ENCODE data around the gene TMEM273. TPM values are rescaled to one million over a fixed set of nuclear protein-coding genes. Genes with fewer than 3 reads are reported as not detected.

TMEM273 gene
- total RNA-seq, 1 donor from 2014 or later = not detected

DNA sequence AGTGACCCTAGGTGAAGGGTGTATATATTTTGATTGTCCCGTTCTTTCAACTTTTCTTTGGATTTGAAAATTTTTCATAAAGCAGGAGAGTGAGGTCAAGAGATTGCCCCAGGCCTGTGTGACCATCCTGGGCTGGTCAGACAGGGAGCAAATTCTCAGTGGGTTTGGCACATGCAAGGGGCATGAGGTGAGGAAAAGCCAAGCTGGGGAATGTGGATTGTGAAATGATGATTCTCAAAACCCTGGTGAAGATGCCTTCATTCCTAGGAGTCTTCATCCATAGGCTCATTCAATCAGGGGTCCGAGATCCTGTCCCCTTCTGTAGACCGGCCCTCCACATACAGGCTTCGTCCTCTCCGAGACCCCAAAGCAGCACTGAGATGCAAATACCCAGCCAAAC lies 27.4 kb downstream of the TMEM273 start:
- Mint-ChIP-seq H3K36me3 (ENCODE audit: insufficient read depth) (no peaks in the 10 kb centered on the region), H3K4me1 (ENCODE audit: low read depth) (no peaks in the 10 kb centered on the region), H3K27ac (no peak overlapping the region), H3K27me3 (peaks cover 60% of the 10 kb centered on the region), H3K4me3 (ENCODE audit: low read depth) (no peak overlapping the region), H3K9me3 (ENCODE audit: low read depth) (no peaks in the 10 kb centered on the region)
- no peak for DNase-seq (ENCODE audit: low spot score, unreplicated experiment)
- TF ChIP-seq, protein P1, sequence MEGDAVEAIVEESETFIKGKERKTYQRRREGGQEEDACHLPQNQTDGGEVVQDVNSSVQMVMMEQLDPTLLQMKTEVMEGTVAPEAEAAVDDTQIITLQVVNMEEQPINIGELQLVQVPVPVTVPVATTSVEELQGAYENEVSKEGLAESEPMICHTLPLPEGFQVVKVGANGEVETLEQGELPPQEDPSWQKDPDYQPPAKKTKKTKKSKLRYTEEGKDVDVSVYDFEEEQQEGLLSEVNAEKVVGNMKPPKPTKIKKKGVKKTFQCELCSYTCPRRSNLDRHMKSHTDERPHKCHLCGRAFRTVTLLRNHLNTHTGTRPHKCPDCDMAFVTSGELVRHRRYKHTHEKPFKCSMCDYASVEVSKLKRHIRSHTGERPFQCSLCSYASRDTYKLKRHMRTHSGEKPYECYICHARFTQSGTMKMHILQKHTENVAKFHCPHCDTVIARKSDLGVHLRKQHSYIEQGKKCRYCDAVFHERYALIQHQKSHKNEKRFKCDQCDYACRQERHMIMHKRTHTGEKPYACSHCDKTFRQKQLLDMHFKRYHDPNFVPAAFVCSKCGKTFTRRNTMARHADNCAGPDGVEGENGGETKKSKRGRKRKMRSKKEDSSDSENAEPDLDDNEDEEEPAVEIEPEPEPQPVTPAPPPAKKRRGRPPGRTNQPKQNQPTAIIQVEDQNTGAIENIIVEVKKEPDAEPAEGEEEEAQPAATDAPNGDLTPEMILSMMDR (IDR thresholded peaks at IDR 0.05; ENCODE audit: unreplicated experiment) = no peak

DNA sequence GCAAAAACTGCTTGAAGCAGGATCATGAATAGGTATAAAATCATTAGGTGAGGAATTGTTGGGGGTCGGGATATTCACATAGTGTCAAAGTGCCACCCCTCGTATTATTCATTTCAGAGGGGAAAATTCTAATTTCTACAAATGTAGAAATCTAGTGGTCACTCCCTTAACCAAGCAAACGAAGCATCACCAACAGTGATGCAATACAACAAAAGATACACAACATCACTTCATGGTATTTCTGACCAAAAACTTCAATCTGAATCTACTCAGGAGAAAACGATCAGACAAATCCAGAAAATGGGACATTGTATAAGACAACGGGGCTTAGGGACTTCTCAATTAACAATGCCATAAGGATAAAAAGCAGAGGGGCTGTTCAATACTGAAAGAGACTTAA lies 28.1 kb downstream of the TMEM273 start:
- Mint-ChIP-seq H3K36me3 (ENCODE audit: insufficient read depth) (no peaks in the 10 kb centered on the region), H3K9me3 (ENCODE audit: low read depth) (no peaks in the 10 kb centered on the region), H3K4me1 (ENCODE audit: low read depth) (no peaks in the 10 kb centered on the region), H3K27ac (no peak overlapping the region), H3K27me3 (peaks cover 62% of the 10 kb centered on the region), H3K4me3 (ENCODE audit: low read depth) (no peak overlapping the region)
- no peak for DNase-seq (ENCODE audit: low spot score, unreplicated experiment)
- TF ChIP-seq, protein P1 (IDR thresholded peaks at IDR 0.05; ENCODE audit: unreplicated experiment) = no peak

DNA sequence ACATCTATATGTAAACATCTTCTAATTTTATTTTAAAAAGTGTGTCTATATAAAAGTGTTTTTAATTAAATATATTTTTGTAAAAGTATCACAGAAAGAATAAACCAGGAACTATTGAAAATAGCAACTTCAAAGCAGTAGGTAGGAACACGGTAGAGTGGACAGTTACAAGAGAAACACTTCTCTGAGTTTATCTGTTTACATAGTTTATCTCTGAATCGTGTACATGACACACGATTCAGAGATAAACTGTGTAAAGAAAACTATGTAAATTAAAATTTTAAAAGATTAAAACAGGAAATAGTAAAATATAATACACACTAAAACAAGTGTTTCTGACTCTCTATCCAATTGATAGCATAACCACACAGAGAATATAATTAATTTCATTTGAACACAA lies 29.3 kb downstream of the TMEM273 start:
- Mint-ChIP-seq H3K27ac (no peak overlapping the region), H3K9me3 (ENCODE audit: low read depth) (no peaks in the 10 kb centered on the region), H3K36me3 (ENCODE audit: insufficient read depth) (no peaks in the 10 kb centered on the region), H3K4me3 (ENCODE audit: low read depth) (no peak overlapping the region), H3K4me1 (ENCODE audit: low read depth) (no peaks in the 10 kb centered on the region), H3K27me3 (peaks cover 51% of the 10 kb centered on the region)
- TF ChIP-seq, protein P1 (IDR thresholded peaks at IDR 0.05; ENCODE audit: unreplicated experiment) = no peak
- DNase-seq (ENCODE audit: low spot score, unreplicated experiment) = no peak

DNA sequence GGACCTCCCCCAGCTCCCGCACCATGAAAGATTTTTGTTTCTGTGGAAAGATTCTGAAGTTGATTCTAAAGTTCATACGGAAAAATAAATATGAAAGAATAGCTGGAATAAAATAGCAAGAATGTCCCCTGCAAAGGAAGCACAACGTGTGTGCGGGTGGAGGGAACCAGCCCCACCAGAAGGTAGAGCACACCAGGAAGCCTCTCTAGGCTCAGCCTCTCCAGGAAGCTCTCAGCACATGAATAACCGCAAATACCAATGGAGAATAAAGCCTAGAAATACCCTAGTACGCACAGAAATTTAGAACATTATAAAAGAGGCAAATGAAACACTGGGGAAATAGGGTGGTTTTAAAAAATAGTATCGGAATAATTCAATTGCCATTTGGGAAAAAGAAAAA lies 29.8 kb downstream of the TMEM273 start:
- Mint-ChIP-seq H3K36me3 (ENCODE audit: insufficient read depth) (no peaks in the 10 kb centered on the region), H3K27ac (no peak overlapping the region), H3K27me3 (peaks cover 49% of the 10 kb centered on the region), H3K4me3 (ENCODE audit: low read depth) (no peak overlapping the region), H3K4me1 (ENCODE audit: low read depth) (no peaks in the 10 kb centered on the region), H3K9me3 (ENCODE audit: low read depth) (no peaks in the 10 kb centered on the region)
- no peak for DNase-seq (ENCODE audit: low spot score, unreplicated experiment)
- TF ChIP-seq, protein P1 (IDR thresholded peaks at IDR 0.05; ENCODE audit: unreplicated experiment) = no peak

DNA sequence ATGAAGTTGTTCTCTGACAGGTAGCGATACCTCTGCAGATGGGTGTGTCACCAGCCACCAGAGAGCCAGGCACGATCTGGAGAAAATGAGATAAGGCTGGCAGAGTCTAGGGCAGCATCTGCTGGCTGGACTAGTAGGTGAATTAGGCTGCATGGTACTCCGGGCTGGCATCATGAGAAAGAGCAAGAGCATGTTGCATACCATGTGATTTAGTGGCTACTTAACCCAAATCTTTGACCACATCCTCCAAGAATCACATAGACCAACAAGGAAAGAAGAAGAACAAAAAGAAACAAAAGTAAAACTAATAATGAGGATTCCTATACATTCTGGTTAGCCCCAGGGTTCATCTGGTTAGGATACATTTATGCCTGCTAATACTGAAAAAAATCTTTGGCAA lies 31.0 kb downstream of the TMEM273 start:
- TF ChIP-seq, protein P1 (IDR thresholded peaks at IDR 0.05; ENCODE audit: unreplicated experiment) = no peak
- Mint-ChIP-seq H3K36me3 (ENCODE audit: insufficient read depth) (no peaks in the 10 kb centered on the region), H3K27ac (no peak overlapping the region), H3K4me3 (ENCODE audit: low read depth) (no peak overlapping the region), H3K4me1 (ENCODE audit: low read depth) (no peaks in the 10 kb centered on the region), H3K9me3 (ENCODE audit: low read depth) (no peaks in the 10 kb centered on the region), H3K27me3 (peaks cover 39% of the 10 kb centered on the region)
- no peak for DNase-seq (ENCODE audit: low spot score, unreplicated experiment)

All from progenitor cell of endocrine pancreas (in vitro differentiated cells).